Thoracic aorta (tissue), 2 donors: ENCODE measurements around the gene COL9A2. TPM values are rescaled to one million over a fixed set of nuclear protein-coding genes. Genes with fewer than 3 reads are reported as not detected.

Source experiments
- ATAC-seq: fragments of 150-250 bp; one replicate; pipeline ENCODE4 v1.8.0; 2017; ENCODE audit warnings: low read depth; ENCODE audit not compliant: insufficient number of reproducible peaks, low FRiP score
- DNase-seq: peaks from one replicate; pipeline ENCODE4 v3.0.0-alpha.2; 2020; ENCODE audit warnings: low spot score
- H3K27ac ChIP-seq, 2 donors: fragments of 200-600 bp; sonication (generic); 1 replicate in 1 of 2; 2 replicates in 1 of 2; pipeline ENCODE4 v1.5.1; 2016; ENCODE audit warnings: mild to moderate bottlenecking in 2 of 2, moderate library complexity in 2 of 2
- H3K27me3 ChIP-seq: fragments of 200-600 bp; sonication (generic); replicated peaks from 2 replicates; pipeline ENCODE4 v1.6.0; 2016; ENCODE audit warnings: mild to moderate bottlenecking; ENCODE audit not compliant: insufficient read depth
- H3K36me3 ChIP-seq: fragments of 200-600 bp; sonication (generic); one replicate; pipeline ENCODE4 v1.5.1; 2016
- H3K4me1 ChIP-seq, 2 donors: fragments of 200-600 bp; sonication (generic); 1 replicate in 1 of 2; 2 replicates in 1 of 2; pipeline versions ENCODE4 v1.5.1 to v1.6.0; 2016; ENCODE audit warnings: low read depth in 2 of 2, mild to moderate bottlenecking in 1 of 2; ENCODE audit not compliant: control insufficient read depth in 1 of 2
- H3K4me3 ChIP-seq: fragments of 200-600 bp; sonication (generic); 2 replicates; pipeline ENCODE4 v1.5.1; 2016; ENCODE audit warnings: mild to moderate bottlenecking
- H3K9me3 ChIP-seq: fragments of 200-600 bp; sonication (generic); 2 replicates; pipeline ENCODE4 v1.5.1; 2016
- CTCF ChIP-seq: fragments of 200-600 bp; sonication (generic); IDR thresholded peaks from one replicate; pipeline ENCODE4 v1.5.1; 2019; ENCODE audit warnings: antibody characterized with exemption
- total RNA-seq, 2 donors: library from RNA; depleted of rRNA; stranded (reverse); fragments of >200 nt; gene quantifications; one replicate each; pipeline versions ENCODE4 v1.1.0 to v1.2.3, GENCODE V29; 2016

COL9A2 gene
- total RNA-seq, 2 donors from 2014 or later: 16.7 to 36.4 TPM

GRCh38 chr1:40258445-40258769 is 58.7 kb downstream of the COL9A2 start:
- Histone ChIP-seq H3K36me3 (peaks cover 8% of the 10 kb centered on the region), H3K27me3 (no peaks in the 10 kb centered on the region), H3K4me3 (peak overlapping the region; percentile 98), H3K4me1 (peaks cover 39 to 58% of the 10 kb centered on the region in 2 donors), H3K9me3 (no peaks in the 10 kb centered on the region), H3K27ac (peak overlapping the region; percentile 95 to 98)
- no peak for TF ChIP-seq CTCF
- DNase-seq: no peak
- no peak for ATAC-seq

GRCh38 chr1:40257688-40258444 is 59.2 kb downstream of the COL9A2 start, which contains the start of gene ZMPSTE24:
ZMPSTE24 (plus strand) TSS chr1:40258236; CDS start chr1:40258272, 36 bp downstream.
- H3K36me3 ChIP-seq: peaks cover 8% of the 10 kb centered on the region
- H3K4me3 ChIP-seq: peak within 1 kb of the TSS; percentile 98
- H3K27ac ChIP-seq: peak within 1 kb of the TSS; percentile 95 to 98
- H3K27me3 ChIP-seq: no peaks in the 10 kb centered on the region
- H3K4me1 ChIP-seq: peaks cover 36 to 53% of the 10 kb centered on the region in 2 donors
- TF ChIP-seq CTCF: no peak
- ATAC-seq: peak; percentile 99
- no peaks in the 10 kb centered on the region for H3K9me3 ChIP-seq
- peak; percentile 86 for DNase-seq

GRCh38 chr1:40257313-40257687 is 59.8 kb downstream of the COL9A2 start:
- Histone ChIP-seq H3K36me3 (peaks cover 8% of the 10 kb centered on the region), H3K9me3 (no peaks in the 10 kb centered on the region), H3K4me3 (peak overlapping the region; percentile 98), H3K27me3 (no peaks in the 10 kb centered on the region), H3K4me1 (peaks cover 31 to 47% of the 10 kb centered on the region in 2 donors), H3K27ac (peak overlapping the region; percentile 95 to 98)
- ATAC-seq (no peak), DNase-seq (no peak)
- TF ChIP-seq CTCF: no peak

- Histone ChIP-seq H3K27me3 (no peaks in the 10 kb centered on the region), H3K4me1 (peaks cover 24 to 40% of the 10 kb centered on the region in 2 donors), H3K9me3 (no peaks in the 10 kb centered on the region), H3K36me3 (peaks cover 5% of the 10 kb centered on the region), H3K4me3 (peak overlapping the region; percentile 98), H3K27ac (peak overlapping the region in 1 of 2 donors; percentile 95)
- no peak for DNase-seq
- TF ChIP-seq CTCF: no peak
- no peak for ATAC-seq
Observed at GRCh38 chr1:40256401-40257084, 60.5 kb downstream of the COL9A2 start.

GRCh38 chr1:40255231-40255630 is 61.9 kb downstream of the COL9A2 start:
- Histone ChIP-seq H3K4me1 (peaks cover 15 to 27% of the 10 kb centered on the region in 2 donors), H3K36me3 (no peaks in the 10 kb centered on the region), H3K27ac (no peak overlapping the region), H3K4me3 (no peak overlapping the region), H3K9me3 (no peaks in the 10 kb centered on the region), H3K27me3 (no peaks in the 10 kb centered on the region)
- no peak for DNase-seq
- no peak for TF ChIP-seq CTCF
- ATAC-seq: no peak
